Body of pancreas (tissue), 4 donors: ENCODE results near the gene GFRA1.

Source experiments
- CTCF ChIP-seq, 7 experiments: fragments of 450-650 bp in 4 of 7; fragments of 200-600 bp in 3 of 7; sonication (generic) in 3 of 7; IDR thresholded peaks; one replicate each; pipeline ENCODE4 v1.5.1; 2016 to 2019; ENCODE audit warnings: antibody characterized with exemption in 7 of 7
- POLR2A ChIP-seq, 3 donors: fragments of 450-650 bp; IDR thresholded peaks; one replicate each; pipeline ENCODE4 v1.6.1; 2016; ENCODE audit warnings: antibody characterized with exemption in 3 of 3, mild to moderate bottlenecking in 2 of 3

- TF ChIP-seq CTCF (IDR thresholded peaks at IDR 0.05), result no peak
- TF ChIP-seq POLR2A (IDR thresholded peaks at IDR 0.05), result no peak
Observed at GRCh38 chr10:116311016-116311415, 38.0 kb upstream of the GFRA1 start.
